Activated CD4-positive, alpha-beta memory T cell treated with anti-CD3 and anti-CD28 coated beads, Interleukin-2, amount 10 ng/mL, durations not matched to agents 7 days and 5 days (primary cell): ENCODE results near the gene HSPA6. TPM values are rescaled to one million over a fixed set of nuclear protein-coding genes. Genes with fewer than 3 reads are reported as not detected.
A peak's percentile ranks its signal among the peaks of the same experiment; 100 is the strongest.
"Not testable (repeated sequence)": the region's sequence is repeated elsewhere in the genome, so short reads cannot be mapped to it uniquely, and the experiment has no call there.

ENCODE experiments used
- CTCF ChIA-PET: fragments of 350-600 bp; sonication (Branson Sonifier 250); formaldehyde crosslinking; loops from one replicate; lab custom pipeline; 2021; ENCODE audit warnings: antibody characterized with exemption, inconsistent platforms; lab: Charles Lee
- POLR2A ChIA-PET: fragments of 350-600 bp; sonication (Branson Sonifier 250); formaldehyde crosslinking; loops from one replicate; lab custom pipeline; 2021; ENCODE audit warnings: antibody characterized with exemption; lab: Charles Lee
- DNase-seq: peaks from one replicate; pipeline ENCODE4 v3.0.0-alpha.2; 2020
- H3K27ac Mint-ChIP-seq: one replicate; pipeline ENCODE4 v1.8.0; 2021; ENCODE audit warnings: mild to moderate bottlenecking, mixed read lengths
- H3K27me3 Mint-ChIP-seq: one replicate; pipeline ENCODE4 v1.8.0; 2021; ENCODE audit warnings: mixed read lengths
- H3K36me3 Mint-ChIP-seq: one replicate; pipeline ENCODE4 v1.8.0; 2021; ENCODE audit warnings: low read depth, mixed read lengths
- H3K4me1 Mint-ChIP-seq: one replicate; pipeline ENCODE4 v1.8.0; 2021; ENCODE audit warnings: mixed read lengths
- H3K4me3 Mint-ChIP-seq: one replicate; pipeline ENCODE4 v1.8.0; 2021; ENCODE audit warnings: mild to moderate bottlenecking, mixed read lengths
- H3K9me3 Mint-ChIP-seq: one replicate; pipeline ENCODE4 v1.8.0; 2021; ENCODE audit warnings: mixed read lengths
- total RNA-seq, 2 experiments: library from RNA; stranded (reverse); gene quantifications; one replicate each; pipeline ENCODE4 v1.2.3, GENCODE V29; 2021

HSPA6 gene
- total RNA-seq, 2 experiments from 2014 or later, result 0.91 to 1.2 TPM

DNA sequence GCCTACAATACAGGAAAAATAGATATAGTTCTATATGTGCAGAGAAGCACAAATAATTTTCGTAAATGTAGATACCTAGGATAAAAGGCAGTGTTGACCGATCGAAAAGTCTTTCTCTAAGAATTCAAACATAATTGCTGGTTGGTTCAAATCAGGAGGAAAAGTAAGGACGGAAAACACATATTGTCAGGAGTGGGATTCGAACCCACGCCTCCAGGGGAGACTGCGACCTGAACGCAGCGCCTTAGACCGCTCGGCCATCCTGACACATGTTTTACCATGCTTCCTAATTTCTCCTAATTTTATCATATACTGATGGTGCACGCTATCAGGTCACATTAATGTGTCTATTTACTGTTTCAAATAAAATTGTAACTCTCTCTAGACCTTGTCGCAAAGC is 5.8 kb downstream of the HSPA6 start:
- Mint-ChIP-seq H3K4me1 (peaks cover 29% of the 10 kb centered on the region), H3K4me3 (peak overlapping the region; percentile 92), H3K27me3 (peaks cover 12% of the 10 kb centered on the region), H3K27ac (peak overlapping the region; percentile 99)
- ChIA-PET POLR2A (interaction anchor here (0.8 to 2.6 kb wide), 4 partner anchors 10 to 197 kb away, joined by 3 to 24 read pairs (median 3); no protein-coding TSS in a partner anchor), CTCF (interaction anchor here (1.1 to 1.7 kb wide), 2 partner anchors 9 to 42 kb away, joined by 5 to 6 read pairs; no protein-coding TSS in a partner anchor)
- DNase-seq, result peak; percentile 72
- H3K9me3 Mint-ChIP-seq, H3K36me3 Mint-ChIP-seq: not testable (repeated sequence)

DNA sequence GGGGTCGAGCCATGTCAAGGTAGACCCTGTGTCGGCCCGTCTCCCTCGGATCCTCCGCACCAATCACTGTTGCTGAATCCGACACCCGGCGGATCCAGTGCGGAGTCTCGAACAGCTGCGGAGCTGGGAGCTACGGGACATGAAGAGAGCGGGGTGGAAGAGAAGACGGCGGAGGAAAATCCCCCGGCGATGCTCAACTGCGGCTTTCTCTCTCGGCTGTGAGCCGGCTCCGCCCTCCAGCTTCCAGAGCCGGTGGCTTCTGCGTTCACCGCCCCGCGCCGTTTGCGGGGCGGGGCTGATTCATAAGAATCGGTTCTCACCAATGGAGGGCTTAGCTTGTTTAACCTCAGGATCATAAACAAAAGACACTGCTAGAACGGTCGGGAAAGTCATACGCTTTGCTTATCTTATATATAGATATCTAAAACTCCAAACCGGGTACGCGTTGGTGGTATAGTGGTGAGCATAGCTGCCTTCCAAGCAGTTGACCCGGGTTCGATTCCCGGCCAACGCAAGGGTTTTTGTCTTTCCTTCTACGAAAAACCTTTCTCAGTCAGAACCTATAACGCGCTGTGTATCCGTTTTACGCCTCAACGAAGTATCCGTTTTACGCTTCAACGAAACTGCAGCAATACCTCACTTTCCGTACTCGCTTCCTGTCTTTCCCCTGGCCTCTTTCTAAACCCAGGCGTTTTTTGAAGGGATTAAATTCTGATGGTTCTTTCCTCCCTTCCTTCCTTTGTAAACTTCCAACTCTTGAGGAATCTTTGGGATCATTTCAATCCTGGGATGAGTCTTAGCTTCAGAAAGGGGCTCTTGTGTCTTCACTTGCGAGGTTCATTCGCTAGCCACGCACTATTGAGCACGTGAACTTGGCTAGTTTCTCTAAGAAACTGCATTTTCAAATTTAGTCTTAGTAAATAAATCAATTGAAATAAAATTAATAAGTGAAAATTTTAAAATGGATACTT is 6.6 kb downstream of the HSPA6 start:
- peak overlapping the region; percentile 99 for H3K27ac Mint-ChIP-seq
- DNase-seq, result peak; percentile 94
- peaks cover 27% of the 10 kb centered on the region for H3K4me1 Mint-ChIP-seq
- H3K27me3 Mint-ChIP-seq, H3K36me3 Mint-ChIP-seq, H3K9me3 Mint-ChIP-seq: not testable (repeated sequence)
- ChIA-PET POLR2A (interaction anchor here (0.8 to 2.6 kb wide), 5 partner anchors 9 to 218 kb away, joined by 3 to 24 read pairs (median 3); partner anchors contain the start of gene DUSP12), CTCF (interaction anchor here (1.1 to 2.2 kb wide), 4 partner anchors 9 to 218 kb away, joined by 4 to 8 read pairs (median 6); partner anchors contain the start of gene DUSP12)
- peak overlapping the region; percentile 92 for H3K4me3 Mint-ChIP-seq

DNA sequence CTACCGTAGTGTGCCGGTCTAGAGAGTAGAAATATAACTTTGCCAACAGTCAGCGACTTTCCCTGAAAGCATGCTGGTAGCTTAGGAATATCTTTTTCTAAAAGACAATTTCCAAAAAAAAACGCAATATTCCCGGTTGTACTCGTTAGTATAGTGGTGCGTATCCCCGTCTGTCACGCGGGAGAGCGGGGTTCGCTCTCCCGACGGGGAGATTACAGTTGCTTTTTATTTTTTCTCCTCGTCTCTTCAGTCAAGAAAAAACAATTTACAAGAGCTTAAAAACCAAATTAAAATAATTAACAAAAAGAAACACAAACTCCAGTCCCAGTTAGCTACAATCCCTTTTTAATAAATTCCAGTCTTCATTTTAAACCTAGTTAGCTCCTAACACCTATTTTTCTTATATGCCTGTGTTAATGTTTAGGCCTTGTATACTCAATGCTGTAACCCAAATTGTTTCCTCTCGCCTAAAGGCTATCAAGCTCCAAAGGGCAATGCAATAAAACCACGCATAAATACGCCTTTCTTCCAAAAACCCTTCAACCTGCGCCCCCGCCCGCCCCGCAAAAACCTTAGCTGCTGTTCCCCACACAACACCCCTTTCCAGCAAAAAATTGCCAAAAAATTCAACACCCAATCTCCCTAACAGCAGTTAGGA is 7.8 kb downstream of the HSPA6 start:
- Mint-ChIP-seq H3K27me3 (peaks cover 7% of the 10 kb centered on the region), H3K4me3 (no peak overlapping the region), H3K36me3 (peaks cover 9% of the 10 kb centered on the region), H3K27ac (peak overlapping the region; percentile 57), H3K9me3 (peaks cover 4% of the 10 kb centered on the region), H3K4me1 (peaks cover 29% of the 10 kb centered on the region)
- CTCF ChIA-PET, result interaction anchor here (1.1 to 2.2 kb wide), 3 partner anchors 208 to 217 kb away, joined by 3 to 8 read pairs (median 4); partner anchors contain the start of gene DUSP12
- POLR2A ChIA-PET, result interaction anchor here (1.1 to 2.6 kb wide), 2 partner anchors 8 to 89 kb away, joined by 3 to 24 read pairs; no protein-coding TSS in a partner anchor
- no peak for DNase-seq

DNA sequence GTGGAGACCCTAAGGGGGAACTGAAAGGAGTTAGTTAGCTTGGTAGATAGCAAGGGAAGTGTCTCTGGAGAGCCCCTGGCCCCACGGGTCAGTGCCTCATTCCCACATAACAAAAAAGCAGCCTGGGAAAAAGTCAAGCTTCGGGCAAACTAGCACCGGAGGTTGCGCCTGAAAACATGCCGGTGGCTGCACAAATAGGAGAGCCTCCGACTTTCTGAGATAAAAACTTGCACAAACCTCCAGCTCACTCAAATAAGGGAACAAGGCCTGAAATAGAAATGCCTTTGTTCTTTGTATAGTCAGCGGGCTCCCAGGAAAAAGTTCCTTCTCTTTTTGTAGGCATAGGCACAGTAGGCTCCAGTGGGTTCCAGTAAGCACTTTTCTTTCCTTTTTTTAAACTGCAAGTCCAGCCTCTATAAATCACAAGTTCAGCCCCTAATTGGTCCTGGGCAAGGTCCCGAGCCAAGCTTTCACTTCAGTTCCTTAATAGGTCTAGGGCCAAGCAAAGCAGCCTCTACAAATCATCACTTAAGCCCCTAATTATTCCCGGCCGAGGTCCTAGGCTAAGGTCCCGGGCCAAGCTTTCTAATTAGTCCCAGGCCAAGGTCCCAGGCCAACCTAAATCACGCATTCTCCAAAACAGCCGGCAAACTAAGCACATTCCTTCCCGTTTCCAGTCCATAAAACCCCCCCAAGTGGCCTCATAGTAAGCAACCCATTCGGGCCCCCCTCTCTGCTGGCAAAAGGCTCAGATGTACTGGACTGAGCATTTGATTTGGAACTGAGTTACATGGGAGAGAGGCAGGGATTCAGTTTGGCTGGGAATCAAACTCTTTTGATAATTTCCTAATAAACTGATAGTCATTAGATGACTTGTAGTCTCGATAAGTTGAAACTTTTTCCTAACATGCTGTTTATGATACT is 8.6 kb downstream of the HSPA6 start:
- peak overlapping the region; percentile 57 for H3K27ac Mint-ChIP-seq
- not testable (repeated sequence) for H3K27me3 Mint-ChIP-seq, DNase-seq, H3K4me3 Mint-ChIP-seq, H3K9me3 Mint-ChIP-seq
- H3K36me3 Mint-ChIP-seq, result peaks cover 12% of the 10 kb centered on the region
- ChIA-PET CTCF (interaction anchor here (1.1 to 2.2 kb wide), 3 partner anchors 207 to 216 kb away, joined by 3 to 8 read pairs (median 4); partner anchors contain the start of gene DUSP12), POLR2A (interaction anchor here (1.1 to 2.6 kb wide), 2 partner anchors 7 to 88 kb away, joined by 3 to 24 read pairs; no protein-coding TSS in a partner anchor)
- H3K4me1 Mint-ChIP-seq, result peaks cover 35% of the 10 kb centered on the region

DNA sequence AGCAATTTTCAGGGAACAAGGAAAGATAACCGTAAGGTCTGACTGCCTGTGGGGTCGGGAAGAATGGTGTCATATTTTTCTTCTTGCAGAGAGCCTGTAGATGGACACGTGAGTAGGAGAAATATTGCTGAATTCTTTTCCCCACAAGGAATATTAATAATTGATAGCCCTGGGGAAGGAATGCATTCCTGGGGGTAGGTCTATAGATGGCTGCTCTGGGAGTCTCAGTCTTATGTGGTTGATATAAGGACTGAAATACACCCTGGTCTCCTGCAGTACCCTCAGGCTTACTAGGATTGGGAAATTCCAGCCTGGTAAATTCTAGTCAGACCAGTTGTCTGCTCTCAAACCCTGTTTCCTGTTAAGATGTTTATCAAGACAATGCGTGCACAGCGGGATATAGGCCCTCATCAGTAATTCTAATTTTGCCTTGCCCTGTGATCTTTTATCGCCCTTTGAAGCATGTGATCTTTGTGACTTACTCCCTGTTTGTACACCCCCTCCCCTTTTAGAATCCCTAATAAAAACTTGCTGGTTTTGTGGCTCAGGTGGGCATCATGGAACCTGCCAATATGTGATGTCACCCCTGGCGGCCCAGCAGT is 12.8 kb downstream of the HSPA6 start:
- H3K36me3 Mint-ChIP-seq, H3K9me3 Mint-ChIP-seq, DNase-seq, POLR2A ChIA-PET, CTCF ChIA-PET, H3K27ac Mint-ChIP-seq, H3K4me3 Mint-ChIP-seq, H3K27me3 Mint-ChIP-seq: not testable (repeated sequence)
- peaks cover 45% of the 10 kb centered on the region for H3K4me1 Mint-ChIP-seq

DNA sequence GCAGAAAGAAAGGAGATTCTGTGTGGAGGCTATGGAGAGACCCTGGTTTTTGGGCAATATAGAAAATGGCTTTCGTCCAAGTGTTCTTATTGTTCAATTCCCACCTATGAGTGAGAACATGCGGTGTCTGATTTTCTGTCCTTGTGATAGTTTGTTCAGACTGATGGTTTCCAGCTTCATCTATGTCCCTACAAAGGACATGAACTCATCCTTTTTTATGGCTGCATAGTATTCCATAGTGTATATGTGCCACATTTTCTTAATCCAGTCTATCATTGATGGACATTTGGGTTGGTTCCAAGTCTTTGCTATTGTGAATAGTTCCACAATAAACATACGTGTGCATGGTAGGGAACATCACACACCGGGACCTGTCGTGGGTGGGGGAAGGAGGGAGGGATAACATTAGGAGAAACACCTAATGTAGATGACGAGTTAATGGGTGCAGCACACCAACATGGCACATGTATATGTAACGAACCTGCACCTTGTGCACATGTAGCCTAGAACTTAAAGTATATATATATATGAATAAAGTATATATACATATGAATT is 14.7 kb downstream of the HSPA6 start:
- H3K9me3 Mint-ChIP-seq, H3K36me3 Mint-ChIP-seq, H3K27me3 Mint-ChIP-seq, DNase-seq: not testable (repeated sequence)
- Mint-ChIP-seq H3K4me3 (peak overlapping the region; percentile 76), H3K4me1 (peaks cover 56% of the 10 kb centered on the region), H3K27ac (peak overlapping the region; percentile 96)
- ChIA-PET CTCF (interaction anchor here (0.7 to 1.3 kb wide), 3 partner anchors 8 to 831 kb away, joined by 3 to 5 read pairs (median 4); no protein-coding TSS in a partner anchor), POLR2A (interaction anchor here (0.7 to 1.8 kb wide), 9 partner anchors 8 to 228 kb away, joined by 3 to 24 read pairs (median 4); partner anchors contain the start of gene DUSP12)

DNA sequence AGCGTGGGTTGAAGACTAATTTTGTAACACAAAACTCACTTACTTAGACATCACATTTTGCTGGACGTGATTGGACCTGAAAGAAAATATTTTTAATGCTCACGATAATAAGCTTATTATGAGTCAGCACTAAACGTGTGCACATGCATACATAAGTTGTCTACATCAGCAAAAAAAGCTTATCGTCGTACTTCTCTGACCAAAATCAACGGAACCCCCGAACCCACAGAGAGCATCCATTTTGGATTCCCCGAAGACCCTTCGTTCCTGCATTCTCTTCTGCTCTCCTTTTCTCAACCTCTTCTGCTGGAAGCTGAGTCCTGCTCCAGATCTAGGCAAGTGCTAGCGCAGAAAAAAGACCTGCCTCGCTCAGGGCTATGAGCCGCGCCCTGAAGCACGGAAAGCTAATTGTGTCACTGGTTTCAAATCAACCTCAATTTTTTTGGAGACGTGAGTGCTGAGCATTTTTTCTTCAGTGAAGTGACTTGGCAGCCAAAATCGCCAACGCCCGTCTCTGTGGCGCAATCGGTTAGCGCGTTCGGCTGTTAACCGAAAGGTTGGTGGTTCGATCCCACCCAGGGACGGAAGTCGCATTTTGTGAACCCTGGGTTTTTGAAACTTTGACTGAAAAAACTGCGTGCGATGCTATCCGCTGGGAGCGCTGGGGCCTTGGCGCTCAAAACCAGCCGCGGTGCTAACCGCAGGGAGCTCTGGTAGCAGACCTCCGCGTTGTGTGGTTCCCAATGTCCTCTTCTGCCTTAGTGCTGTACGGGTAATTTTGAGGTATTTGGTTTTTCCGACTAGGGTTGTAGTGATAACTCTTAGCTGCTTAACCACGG is 15.6 kb downstream of the HSPA6 start:
- not testable (repeated sequence) for H3K36me3 Mint-ChIP-seq, H3K27me3 Mint-ChIP-seq, H3K9me3 Mint-ChIP-seq
- peak; percentile 94 for DNase-seq
- Mint-ChIP-seq H3K4me3 (peak overlapping the region; percentile 76), H3K4me1 (peaks cover 61% of the 10 kb centered on the region), H3K27ac (peak overlapping the region; percentile 96)
- ChIA-PET CTCF (interaction anchor here (0.7 to 1.3 kb wide), 4 partner anchors 9 to 832 kb away, joined by 3 to 5 read pairs (median 4); no protein-coding TSS in a partner anchor), POLR2A (interaction anchor here (0.7 to 1.8 kb wide), 12 partner anchors 9 to 227 kb away, joined by 3 to 24 read pairs (median 3); partner anchors contain the start of gene DUSP12)

DNA sequence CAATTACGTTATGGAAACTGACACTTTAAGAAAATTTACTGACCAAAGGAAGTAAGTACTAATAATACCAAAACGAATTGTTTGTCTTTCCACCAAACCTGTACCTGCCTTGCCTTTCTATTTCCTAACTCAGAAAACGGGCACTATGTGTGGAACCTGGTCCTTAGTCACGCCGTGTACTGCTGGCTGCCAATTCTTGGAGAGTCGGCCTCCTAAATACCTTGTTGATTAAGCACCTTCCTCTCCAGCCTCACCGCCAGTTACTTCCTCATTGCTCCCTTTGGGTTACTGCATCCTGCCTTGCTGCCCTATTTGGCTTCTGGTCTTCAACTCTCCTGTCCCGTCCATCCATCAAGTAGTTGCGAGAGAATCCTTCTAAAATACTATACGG is 16.2 kb downstream of the HSPA6 start:
- DNase-seq, result peak; percentile 49
- Mint-ChIP-seq H3K27ac (peak overlapping the region; percentile 96), H3K4me1 (peaks cover 67% of the 10 kb centered on the region), H3K4me3 (peak overlapping the region; percentile 76)
- H3K36me3 Mint-ChIP-seq, H3K9me3 Mint-ChIP-seq, H3K27me3 Mint-ChIP-seq: not testable (repeated sequence)
- CTCF ChIA-PET, result interaction anchor here (0.8 kb wide), 1 partner anchor 198 kb away, joined by 4 read pairs; no protein-coding TSS in a partner anchor
- POLR2A ChIA-PET, result interaction anchor here (1.2 to 1.8 kb wide), 5 partner anchors 9 to 218 kb away, joined by 3 to 24 read pairs (median 7); partner anchors contain the start of gene DUSP12

DNA sequence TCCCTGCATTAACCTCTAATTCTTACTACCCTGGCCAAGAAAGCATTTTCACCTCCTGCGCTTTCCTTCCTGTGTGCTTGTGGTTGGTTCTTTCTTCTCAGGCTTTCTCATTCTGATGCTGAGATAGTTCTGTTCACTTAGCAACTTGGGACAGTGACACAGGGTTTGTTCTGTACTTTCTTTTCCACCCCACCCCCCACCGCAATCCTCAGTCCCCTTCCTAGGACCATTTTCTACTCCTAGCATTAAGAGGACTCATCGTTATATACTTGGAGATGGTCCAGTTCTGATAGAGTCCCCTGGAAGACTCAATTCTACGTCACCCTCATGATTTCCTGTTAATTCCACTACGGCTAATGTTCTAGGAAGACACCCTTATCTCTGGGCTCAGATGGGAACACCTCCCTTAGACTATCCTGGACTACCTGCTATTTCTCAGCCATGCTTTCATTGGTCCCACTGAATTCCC is 17.8 kb downstream of the HSPA6 start:
- peaks cover 69% of the 10 kb centered on the region for H3K4me1 Mint-ChIP-seq
- peak; percentile 73 for DNase-seq
- peak overlapping the region; percentile 73 for H3K27ac Mint-ChIP-seq
- not testable (repeated sequence) for H3K27me3 Mint-ChIP-seq, H3K36me3 Mint-ChIP-seq, H3K9me3 Mint-ChIP-seq
- H3K4me3 Mint-ChIP-seq, result peak overlapping the region; percentile 36
- POLR2A ChIA-PET, result interaction anchor here (0.9 kb wide), 1 partner anchor 79 kb away, joined by 3 read pairs; no protein-coding TSS in a partner anchor
- CTCF ChIA-PET, result interaction anchor here (0.6 to 1.1 kb wide), 4 partner anchors 57 to 207 kb away, joined by 3 to 4 read pairs (median 3); partner anchors contain the start of gene DUSP12

DNA sequence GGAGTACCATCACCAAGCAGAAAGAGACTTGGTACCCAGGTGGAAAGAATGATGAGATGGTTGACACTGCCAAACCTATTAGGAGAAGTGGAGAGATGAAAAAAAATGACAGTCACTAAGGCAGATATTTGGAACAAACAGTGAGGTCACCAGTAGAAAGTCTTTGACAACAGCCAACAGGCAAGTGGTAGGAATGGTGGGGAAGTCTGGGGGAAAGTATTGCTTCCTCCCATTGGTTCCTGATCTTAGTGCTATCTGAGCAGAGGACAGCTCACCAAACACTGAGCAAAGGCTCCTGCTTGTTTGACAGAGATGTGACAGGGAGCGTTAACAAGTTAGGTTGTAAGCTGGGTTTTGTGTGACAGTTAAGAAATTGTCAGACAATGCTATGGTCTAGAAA is 18.8 kb downstream of the HSPA6 start:
- Mint-ChIP-seq H3K27ac (peak overlapping the region; percentile 73), H3K4me1 (peaks cover 65% of the 10 kb centered on the region)
- CTCF ChIA-PET, H3K27me3 Mint-ChIP-seq, DNase-seq, H3K9me3 Mint-ChIP-seq, H3K4me3 Mint-ChIP-seq, H3K36me3 Mint-ChIP-seq, POLR2A ChIA-PET: not testable (repeated sequence)
